Measurements from ENCODE around the gene EPB41L5. TPM values are rescaled to one million over a fixed set of nuclear protein-coding genes. Genes with fewer than 3 reads are reported as not detected.
A peak's percentile ranks its signal among the peaks of the same experiment; 100 is the strongest.
"Not testable (repeated sequence)": the region's sequence is repeated elsewhere in the genome, so short reads cannot be mapped to it uniquely, and the experiment has no call there.

The EPB41L5 gene
- total RNA-seq, 2 experiments from 2014 or later = 3.8 to 5.6 TPM

DNA sequence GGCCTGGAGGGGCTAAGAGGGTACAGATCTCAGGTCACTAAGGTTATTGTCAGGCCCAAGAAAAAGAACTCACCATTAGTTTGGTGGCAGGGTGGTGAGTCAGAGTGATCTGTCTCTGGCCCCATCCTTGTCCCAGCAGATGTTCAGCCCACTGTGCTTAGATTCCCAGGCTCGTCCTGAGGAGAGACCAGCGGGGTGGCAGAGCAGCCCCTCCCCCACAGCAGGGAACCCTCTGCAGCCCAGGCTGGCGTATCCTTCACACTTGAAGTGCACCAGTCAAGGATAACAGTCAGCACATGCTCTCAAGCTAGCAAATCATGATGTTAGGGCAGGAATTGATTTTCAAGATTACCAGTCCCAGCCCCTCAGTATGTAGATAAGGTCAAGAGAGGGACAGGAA, 167.2 kb downstream of the EPB41L5 start:
- H3K27ac Mint-ChIP-seq = no peak overlapping the region
- peaks cover 73% of the 10 kb centered on the region for H3K4me1 Mint-ChIP-seq (ENCODE audit: low read depth)
- no peaks in the 10 kb centered on the region for H3K27me3 Mint-ChIP-seq (ENCODE audit: low read depth)
- ChIA-PET CTCF (interaction anchor here (1.2 kb wide), 1 partner anchor 30 kb away, joined by 5 read pairs; no protein-coding TSS in a partner anchor), POLR2A (no interaction called here)
- H3K36me3 Mint-ChIP-seq (ENCODE audit: low read depth) = peaks cover 28% of the 10 kb centered on the region
- H3K9me3 Mint-ChIP-seq (ENCODE audit: insufficient read depth) = no peaks in the 10 kb centered on the region
- ATAC-seq (no peak), DNase-seq (no peak)
- no peak overlapping the region for H3K4me3 Mint-ChIP-seq

DNA sequence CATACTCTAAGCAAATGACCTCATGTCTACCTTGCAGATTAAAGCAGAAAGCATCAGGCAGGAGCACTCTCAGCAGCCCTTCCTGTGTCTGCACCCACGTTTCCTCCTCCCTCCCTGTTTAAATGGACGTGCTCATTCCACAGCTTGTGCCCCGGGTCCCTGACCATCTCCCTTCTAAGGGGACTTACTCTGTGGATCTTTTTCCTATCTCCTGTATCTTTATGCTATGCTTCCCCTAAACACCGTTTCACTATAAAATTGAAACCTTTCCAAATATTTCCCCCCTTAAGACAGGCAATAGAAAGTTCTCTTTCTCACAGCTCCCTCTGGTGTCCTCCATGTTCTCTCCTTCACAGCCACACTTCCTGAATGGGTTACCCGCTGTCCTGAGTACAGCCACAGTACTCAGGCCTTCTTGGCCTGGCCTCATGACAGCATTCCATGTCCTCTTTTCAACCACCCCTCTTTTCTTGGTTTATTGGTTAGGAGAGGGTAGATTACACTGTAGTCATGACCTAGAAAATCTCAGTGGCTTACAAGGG, 169.2 kb downstream of the EPB41L5 start:
- Mint-ChIP-seq H3K9me3 (ENCODE audit: insufficient read depth) (no peaks in the 10 kb centered on the region), H3K36me3 (ENCODE audit: low read depth) (peaks cover 28% of the 10 kb centered on the region), H3K27ac (peak overlapping the region; percentile 75), H3K4me3 (peak overlapping the region; percentile 11), H3K4me1 (ENCODE audit: low read depth) (peaks cover 57% of the 10 kb centered on the region), H3K27me3 (ENCODE audit: low read depth) (no peaks in the 10 kb centered on the region)
- ChIA-PET POLR2A (no interaction called here), CTCF (interaction anchor here (0.6 to 2.0 kb wide), 3 partner anchors 45 to 479 kb away, joined by 3 to 8 read pairs (median 4); no protein-coding TSS in a partner anchor)
- no peak for ATAC-seq
- no peak for DNase-seq

DNA sequence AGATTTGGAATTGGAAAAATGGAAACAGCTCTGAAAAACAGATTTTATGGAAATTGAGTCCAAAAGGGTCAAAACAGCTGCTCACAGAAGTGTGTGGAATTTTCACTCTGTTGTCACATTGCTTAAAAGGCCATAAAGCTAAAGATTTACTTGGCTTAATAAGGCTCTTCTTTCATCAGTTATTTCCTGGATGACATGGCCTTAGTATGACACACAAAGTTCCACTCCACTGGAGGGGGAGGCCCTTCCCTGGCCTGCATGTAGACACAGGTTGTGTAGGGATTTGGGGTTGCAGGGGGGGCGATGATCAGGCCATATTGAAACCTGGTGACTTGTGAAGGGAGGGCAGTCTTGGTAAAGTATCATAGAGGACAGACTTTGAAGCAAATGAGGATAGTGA, 176.3 kb downstream of the EPB41L5 start:
- POLR2A ChIA-PET = no interaction called here
- Mint-ChIP-seq H3K36me3 (ENCODE audit: low read depth) (peaks cover 23% of the 10 kb centered on the region), H3K27me3 (ENCODE audit: low read depth) (peaks cover 5% of the 10 kb centered on the region), H3K9me3 (ENCODE audit: insufficient read depth) (peaks cover 6% of the 10 kb centered on the region), H3K4me3 (no peak overlapping the region), H3K27ac (no peak overlapping the region), H3K4me1 (ENCODE audit: low read depth) (peaks cover 7% of the 10 kb centered on the region)
- ATAC-seq = no peak
- DNase-seq = no peak
- CTCF ChIA-PET = interaction anchor here (1.2 to 1.3 kb wide), 2 partner anchors 13 to 14 kb away, joined by 3 to 4 read pairs; no protein-coding TSS in a partner anchor

DNA sequence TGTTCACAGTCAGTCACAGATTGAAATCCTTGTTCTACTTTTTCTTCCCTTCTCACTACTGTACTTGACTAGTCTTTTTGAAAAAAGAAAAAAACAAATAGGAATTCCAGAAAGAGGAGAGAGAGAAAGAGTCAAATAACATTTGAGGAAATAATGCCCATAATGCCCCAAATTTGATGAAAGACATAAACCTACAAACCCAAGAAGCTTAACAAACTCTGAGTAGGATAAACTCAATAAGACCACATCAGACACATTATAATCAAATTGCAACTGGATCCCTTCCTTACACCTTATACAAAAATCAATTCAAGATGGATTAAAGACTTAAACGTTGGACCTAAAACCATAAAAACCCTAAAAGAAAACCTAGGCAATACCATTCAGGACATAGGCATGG, 179.4 kb downstream of the EPB41L5 start:
- ChIA-PET POLR2A (no interaction called here), CTCF (no interaction called here)
- DNase-seq (no peak), ATAC-seq (no peak)
- Mint-ChIP-seq H3K9me3 (ENCODE audit: insufficient read depth) (peaks cover 6% of the 10 kb centered on the region), H3K27me3 (ENCODE audit: low read depth) (peaks cover 5% of the 10 kb centered on the region), H3K4me3 (no peak overlapping the region), H3K4me1 (ENCODE audit: low read depth) (no peaks in the 10 kb centered on the region), H3K36me3 (ENCODE audit: low read depth) (peaks cover 29% of the 10 kb centered on the region), H3K27ac (no peak overlapping the region)

DNA sequence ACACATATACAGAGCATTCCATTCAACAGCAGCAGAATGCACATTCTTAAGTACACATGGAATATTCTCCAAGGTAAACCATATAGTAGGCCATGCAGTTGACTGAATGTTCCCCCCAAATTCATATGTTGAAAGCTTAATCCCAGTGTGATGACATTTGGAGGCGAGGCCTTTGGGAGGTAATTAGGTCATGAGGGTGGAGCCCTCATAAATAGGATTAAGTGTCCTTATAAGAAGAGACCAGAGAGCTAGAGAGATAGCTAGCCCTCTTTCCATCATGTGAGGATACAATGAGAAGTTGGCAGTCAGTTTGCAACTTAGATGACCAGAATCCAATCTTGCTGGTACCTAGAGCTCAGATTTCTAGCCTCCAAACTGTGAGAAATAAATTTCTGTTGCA, 182.7 kb downstream of the EPB41L5 start:
- DNase-seq = no peak
- ATAC-seq = no peak
- ChIA-PET POLR2A (interaction anchor here (1.3 kb wide), 1 partner anchor 19 kb away, joined by 4 read pairs; no protein-coding TSS in a partner anchor), CTCF (interaction anchor here (1.0 to 2.7 kb wide), 3 partner anchors 19 to 118 kb away, joined by 3 to 6 read pairs (median 4); no protein-coding TSS in a partner anchor)
- Mint-ChIP-seq H3K27me3 (ENCODE audit: low read depth) (peaks cover 3% of the 10 kb centered on the region), H3K4me1 (ENCODE audit: low read depth) (no peaks in the 10 kb centered on the region), H3K4me3 (no peak overlapping the region), H3K9me3 (ENCODE audit: insufficient read depth) (peaks cover 18% of the 10 kb centered on the region), H3K27ac (no peak overlapping the region), H3K36me3 (ENCODE audit: low read depth) (peaks cover 37% of the 10 kb centered on the region)

DNA sequence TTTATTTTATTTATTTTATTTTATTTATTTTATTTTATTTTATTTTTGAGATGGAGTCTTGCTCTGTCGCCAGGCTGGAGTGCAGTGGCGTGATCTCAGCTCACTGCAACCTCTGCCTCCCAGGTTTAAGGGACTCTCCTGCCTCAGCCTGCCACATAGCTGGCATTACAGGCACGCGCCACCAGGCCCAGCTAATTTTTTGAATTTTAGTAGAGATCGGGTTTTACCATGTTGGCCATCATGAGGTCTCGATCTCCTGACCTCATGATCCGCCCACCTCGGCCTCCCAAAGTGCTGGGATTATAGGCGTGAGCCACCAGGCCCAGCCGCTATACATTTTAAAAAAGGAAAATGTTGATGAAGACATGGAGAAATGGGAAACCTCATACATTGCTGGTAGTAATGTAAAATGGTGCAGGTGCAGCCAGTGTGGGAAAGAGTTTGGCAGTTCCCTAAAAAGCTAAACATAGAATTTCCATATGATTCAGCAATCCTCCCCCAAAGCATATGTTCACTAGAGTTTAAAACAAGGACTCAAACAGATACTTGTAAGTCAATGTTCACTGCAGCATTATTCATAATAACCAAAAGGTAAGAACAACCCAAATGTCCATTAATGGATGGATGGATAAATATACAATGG, 187.1 kb downstream of the EPB41L5 start:
- POLR2A ChIA-PET = interaction anchor here (0.7 to 0.9 kb wide), 2 partner anchors 114 to 489 kb away, joined by 3 to 4 read pairs; no protein-coding TSS in a partner anchor
- CTCF ChIA-PET = interaction anchor here (1.1 to 1.4 kb wide), 3 partner anchors 23 to 113 kb away, joined by 3 to 5 read pairs (median 3); no protein-coding TSS in a partner anchor
- peaks cover 21% of the 10 kb centered on the region for H3K36me3 Mint-ChIP-seq (ENCODE audit: low read depth)
- ATAC-seq; H3K27ac Mint-ChIP-seq; H3K4me1 Mint-ChIP-seq (ENCODE audit: low read depth); DNase-seq; H3K27me3 Mint-ChIP-seq (ENCODE audit: low read depth); H3K4me3 Mint-ChIP-seq: not testable (repeated sequence)
- H3K9me3 Mint-ChIP-seq (ENCODE audit: insufficient read depth) = peaks cover 13% of the 10 kb centered on the region

DNA sequence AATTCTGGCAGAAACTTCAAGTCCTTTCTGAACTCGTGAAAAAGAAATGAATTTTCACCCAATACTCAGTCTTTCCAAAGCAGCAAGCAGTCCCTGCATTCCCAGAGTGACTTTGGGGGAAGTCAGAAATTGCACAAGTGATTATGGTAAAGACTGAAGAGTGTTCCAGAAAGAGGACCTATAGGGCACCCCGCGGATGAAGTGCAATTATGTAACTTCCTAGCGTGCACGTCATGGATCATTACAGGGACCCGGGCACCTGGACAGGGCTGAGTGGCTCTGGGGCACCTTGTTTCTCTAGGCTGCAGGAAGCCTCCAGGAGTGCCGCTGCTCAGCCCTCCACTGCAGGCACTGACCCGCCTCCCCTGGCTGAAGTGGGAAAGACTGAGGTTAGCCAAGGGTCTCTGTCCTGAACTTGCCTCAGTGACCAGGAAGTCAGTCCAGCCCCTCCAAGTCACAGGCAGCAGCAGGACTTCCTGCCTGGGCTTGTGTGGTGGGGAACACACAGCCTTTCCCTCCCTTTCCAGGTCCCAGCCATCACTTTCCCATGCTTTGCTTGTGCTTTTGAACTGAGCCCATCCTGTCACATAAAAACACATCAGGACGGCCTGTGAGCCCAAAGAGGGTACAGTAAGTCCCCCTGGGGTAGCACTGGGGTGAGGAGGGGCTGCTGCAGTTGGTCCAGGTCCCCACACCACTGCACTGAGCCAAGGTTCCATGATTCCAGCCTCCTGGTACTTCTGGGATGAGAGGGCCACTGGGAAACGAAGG, 190.6 kb downstream of the EPB41L5 start:
- DNase-seq (peak; percentile 18), ATAC-seq (no peak)
- Mint-ChIP-seq H3K27ac (no peak overlapping the region), H3K36me3 (ENCODE audit: low read depth) (peaks cover 12% of the 10 kb centered on the region), H3K27me3 (ENCODE audit: low read depth) (no peaks in the 10 kb centered on the region), H3K4me1 (ENCODE audit: low read depth) (peaks cover 11% of the 10 kb centered on the region), H3K9me3 (ENCODE audit: insufficient read depth) (peaks cover 8% of the 10 kb centered on the region), H3K4me3 (no peak overlapping the region)
- POLR2A ChIA-PET = no interaction called here
- CTCF ChIA-PET = interaction anchor here (2.0 to 2.1 kb wide), 3 partner anchors 27 to 110 kb away, joined by 4 to 8 read pairs (median 5); no protein-coding TSS in a partner anchor

DNA sequence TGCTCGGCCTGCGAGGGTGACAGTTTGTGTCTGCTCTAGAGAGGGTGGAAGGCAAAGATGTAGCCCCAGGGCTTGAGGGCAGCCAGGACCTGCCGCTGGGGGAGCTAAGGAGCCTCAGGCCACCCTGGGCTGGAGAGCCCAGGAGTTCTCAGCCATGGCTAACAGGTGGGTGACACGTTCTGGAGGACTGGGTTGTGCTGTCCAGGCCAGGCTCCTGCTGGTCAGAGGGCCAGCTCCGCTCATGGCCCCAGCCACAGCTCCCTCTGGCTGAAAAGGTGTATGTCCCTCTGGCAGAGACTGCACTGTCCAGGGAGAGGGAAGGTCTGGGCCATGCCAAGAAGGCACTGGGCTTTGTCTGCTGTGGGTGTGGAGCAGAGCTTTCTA, 191.1 kb downstream of the EPB41L5 start:
- H3K4me1 Mint-ChIP-seq (ENCODE audit: low read depth) = peaks cover 11% of the 10 kb centered on the region
- ChIA-PET CTCF (interaction anchor here (1.5 to 2.1 kb wide), 3 partner anchors 10 to 109 kb away, joined by 4 to 8 read pairs (median 4); no protein-coding TSS in a partner anchor), POLR2A (no interaction called here)
- no peak for DNase-seq
- ATAC-seq = peak; percentile 17
- H3K27ac Mint-ChIP-seq = no peak overlapping the region
- no peak overlapping the region for H3K4me3 Mint-ChIP-seq
- H3K9me3 Mint-ChIP-seq (ENCODE audit: insufficient read depth) = peaks cover 6% of the 10 kb centered on the region
- H3K27me3 Mint-ChIP-seq (ENCODE audit: low read depth) = no peaks in the 10 kb centered on the region
- peaks cover 9% of the 10 kb centered on the region for H3K36me3 Mint-ChIP-seq (ENCODE audit: low read depth)

DNA sequence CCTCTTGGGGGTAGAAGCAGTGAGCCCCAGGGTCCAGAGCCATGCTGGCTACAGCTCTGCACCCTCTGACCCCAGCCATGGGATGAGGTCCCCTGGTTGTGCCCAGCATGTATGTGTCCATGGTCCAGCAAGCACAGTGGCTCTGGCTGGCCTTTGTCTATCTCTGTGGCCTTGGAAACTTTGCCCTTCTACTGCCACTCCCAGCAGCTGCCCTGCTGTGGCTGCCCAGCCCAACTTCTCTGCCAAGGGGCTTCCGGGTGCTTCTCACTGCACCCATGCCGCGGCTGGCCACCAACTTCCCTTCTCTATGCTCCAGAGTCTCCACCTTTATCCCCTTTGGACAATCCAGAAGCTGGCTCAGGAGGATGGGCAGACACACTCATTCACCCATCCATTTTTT, 191.5 kb downstream of the EPB41L5 start:
- peaks cover 7% of the 10 kb centered on the region for H3K36me3 Mint-ChIP-seq (ENCODE audit: low read depth)
- ChIA-PET CTCF (interaction anchor here (1.5 to 2.1 kb wide), 3 partner anchors 10 to 109 kb away, joined by 4 to 8 read pairs (median 4); no protein-coding TSS in a partner anchor), POLR2A (no interaction called here)
- peaks cover 11% of the 10 kb centered on the region for H3K4me1 Mint-ChIP-seq (ENCODE audit: low read depth)
- DNase-seq = no peak
- no peaks in the 10 kb centered on the region for H3K27me3 Mint-ChIP-seq (ENCODE audit: low read depth)
- H3K9me3 Mint-ChIP-seq (ENCODE audit: insufficient read depth) = peaks cover 2% of the 10 kb centered on the region
- H3K4me3 Mint-ChIP-seq = no peak overlapping the region
- peak; percentile 12 for ATAC-seq
- no peak overlapping the region for H3K27ac Mint-ChIP-seq

DNA sequence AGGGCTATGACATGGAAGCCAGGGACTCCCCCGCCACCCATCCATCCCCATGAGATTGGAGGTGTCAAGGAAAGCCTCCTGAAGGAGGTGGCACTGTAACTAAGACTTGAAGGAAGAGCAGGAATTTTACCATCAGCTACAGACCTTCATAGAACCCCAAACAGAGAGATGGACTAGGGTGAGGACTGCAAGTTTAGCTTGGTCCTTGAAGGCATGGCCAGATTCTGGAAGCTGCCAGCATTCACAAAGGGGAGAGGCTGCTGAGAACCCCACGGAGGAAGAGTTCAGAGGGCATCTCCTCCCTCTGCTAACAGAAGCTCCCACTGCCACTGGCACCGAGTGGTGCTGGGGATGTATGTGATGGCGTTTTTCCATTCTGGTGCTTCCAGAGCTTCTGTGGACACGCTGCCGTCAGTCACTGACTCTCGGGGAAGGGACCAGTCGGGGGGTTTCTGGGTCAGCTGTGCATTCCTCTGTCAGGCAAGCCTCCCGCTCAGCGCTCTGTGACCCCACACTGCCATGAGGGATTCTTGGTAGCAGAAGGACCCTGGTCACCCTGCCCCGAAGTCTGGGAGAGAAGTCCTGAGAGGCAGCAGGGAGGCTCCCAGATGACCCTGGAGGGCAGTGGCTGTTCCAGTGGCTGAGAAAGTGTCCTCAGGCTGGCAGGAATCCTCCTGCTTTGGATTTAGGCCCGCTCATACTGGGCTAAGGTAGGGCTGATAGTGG, 192.2 kb downstream of the EPB41L5 start:
- ChIA-PET POLR2A (no interaction called here), CTCF (interaction anchor here (0.8 to 2.1 kb wide), 6 partner anchors 9 to 108 kb away, joined by 3 to 17 read pairs (median 6); no protein-coding TSS in a partner anchor)
- Mint-ChIP-seq H3K36me3 (ENCODE audit: low read depth) (peaks cover 6% of the 10 kb centered on the region), H3K4me1 (ENCODE audit: low read depth) (peaks cover 11% of the 10 kb centered on the region), H3K27ac (no peak overlapping the region), H3K9me3 (ENCODE audit: insufficient read depth) (no peaks in the 10 kb centered on the region), H3K27me3 (ENCODE audit: low read depth) (no peaks in the 10 kb centered on the region), H3K4me3 (no peak overlapping the region)
- DNase-seq = no peak
- no peak for ATAC-seq

DNA sequence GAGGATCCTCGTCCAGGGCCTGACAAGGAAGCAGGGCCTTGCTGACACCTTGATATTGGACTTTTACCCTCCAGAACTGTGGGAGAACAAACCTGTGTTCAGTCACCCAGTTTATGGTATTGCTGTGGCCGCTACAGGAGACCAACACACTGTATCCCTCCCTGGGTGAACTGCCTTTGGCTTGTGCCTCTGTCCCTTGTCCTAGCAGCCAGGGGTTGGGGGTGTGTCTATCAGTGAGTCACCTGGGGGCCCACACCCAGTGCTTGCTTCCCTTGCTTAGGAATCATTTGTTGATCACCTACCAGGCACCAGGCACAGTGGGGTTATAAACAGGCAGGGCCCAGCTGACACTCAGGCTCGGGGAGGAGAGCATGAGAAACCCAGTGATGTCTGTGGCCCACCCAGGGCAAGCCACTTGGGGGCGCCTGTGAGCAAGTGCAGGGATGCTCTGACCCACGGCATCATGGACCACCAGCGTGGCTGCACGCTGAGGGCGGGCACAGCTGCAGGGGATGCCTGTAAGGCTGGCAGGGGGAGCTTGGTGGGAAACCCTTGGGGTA, 193.2 kb downstream of the EPB41L5 start:
- no peaks in the 10 kb centered on the region for H3K27me3 Mint-ChIP-seq (ENCODE audit: low read depth)
- ATAC-seq = peak; percentile 40

More for the DNA sequence above, 193.2 kb downstream of the EPB41L5 start:
- peaks cover 11% of the 10 kb centered on the region for H3K4me1 Mint-ChIP-seq (ENCODE audit: low read depth)
- peaks cover 1% of the 10 kb centered on the region for H3K36me3 Mint-ChIP-seq (ENCODE audit: low read depth)
- peak; percentile 59 for DNase-seq
- H3K4me3 Mint-ChIP-seq = no peak overlapping the region
- ChIA-PET POLR2A (no interaction called here), CTCF (interaction anchor here (0.9 to 2.0 kb wide), 4 partner anchors 10 to 107 kb away, joined by 3 to 17 read pairs (median 4); no protein-coding TSS in a partner anchor)
- no peaks in the 10 kb centered on the region for H3K9me3 Mint-ChIP-seq (ENCODE audit: insufficient read depth)
- H3K27ac Mint-ChIP-seq = no peak overlapping the region

Data from activated CD8-positive, alpha-beta T cell treated with anti-CD3 and anti-CD28 coated beads, Interleukin-2, amount 10 ng/mL, durations not matched to agents 7 days and 5 days (primary cell).